HEK293T (cell line): ENCODE measurements around the gene IL1R2.

Experiments used
- BHLHE40 ChIP-seq: fragments of 450-650 bp; IDR thresholded peaks from 2 replicates; pipeline ENCODE4 v1.6.1; 2016; ENCODE audit warnings: mild to moderate bottlenecking, moderate library complexity, borderline replicate concordance
- FOXM1 ChIP-seq: fragments of 450-650 bp; IDR thresholded peaks from 2 replicates; pipeline ENCODE4 v1.6.1; 2017; ENCODE audit warnings: mild to moderate bottlenecking, borderline replicate concordance
- SP1 ChIP-seq: fragments of 450-650 bp; IDR thresholded peaks from 2 replicates; pipeline ENCODE4 v1.6.1; 2017
- SUZ12 ChIP-seq: fragments of 450-650 bp; IDR thresholded peaks from 2 replicates; pipeline ENCODE4 v1.6.1; 2016; ENCODE audit warnings: mild to moderate bottlenecking

DNA sequence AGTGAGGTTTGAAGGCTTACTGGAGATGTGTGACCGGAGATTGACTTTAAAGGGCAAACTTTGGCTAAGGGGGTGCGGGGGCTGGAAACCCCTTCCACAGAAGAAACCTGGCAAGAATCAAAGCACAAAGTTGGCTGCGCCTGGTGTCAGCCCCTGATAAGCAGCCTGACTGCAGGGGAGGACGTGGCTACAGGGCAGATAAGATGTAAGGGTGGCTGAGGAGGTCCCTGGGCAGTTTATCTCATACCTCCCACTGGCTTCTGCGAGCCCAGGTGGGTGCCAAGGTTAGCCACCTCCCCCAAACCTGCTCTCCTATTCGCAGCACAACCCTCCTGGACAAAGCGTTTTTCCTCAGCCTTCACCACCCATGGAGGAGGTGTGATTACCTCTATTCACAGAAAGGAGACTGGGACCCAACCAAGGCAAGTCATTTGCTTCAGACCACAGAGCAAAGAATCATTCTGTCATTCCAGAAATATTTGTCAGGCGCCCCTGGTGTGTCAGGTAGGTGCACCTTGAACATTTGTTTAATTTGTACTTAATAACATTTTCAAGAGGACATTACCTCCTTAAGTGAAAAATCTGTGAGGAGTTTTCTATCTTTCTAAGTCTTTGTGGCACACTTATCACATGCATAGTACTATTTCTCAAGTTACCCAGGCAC lies 77.7 kb downstream of the IL1R2 start:
- TF ChIP-seq SUZ12 (no peak), SP1 (no peak), BHLHE40 (no peak), FOXM1 (no peak)
